Fibroblast of lung (primary cell): ENCODE results near the gene MLXIP. TPM values are rescaled to one million over a fixed set of nuclear protein-coding genes. Genes with fewer than 3 reads are reported as not detected.
"Not testable (repeated sequence)": the region's sequence is repeated elsewhere in the genome, so short reads cannot be mapped to it uniquely, and the experiment has no call there.

Experiments
- DNase-seq, 2 donors: peaks; one replicate each; pipeline versions ENCODE4 v3.0.0 to v3.0.0-alpha.2; 2010; ENCODE audit warnings: low read depth in 2 of 2
- H2AFZ ChIP-seq: 2 replicates; pipeline ENCODE4 v1.5.1; 2012; ENCODE audit warnings: low read length, control low read depth, inconsistent platforms
- H3K27ac ChIP-seq: 2 replicates; pipeline ENCODE4 v1.5.1; 2011; ENCODE audit warnings: low read length, control low read depth; ENCODE audit not compliant: insufficient read depth
- H3K27me3 ChIP-seq: 2 replicates; pipeline ENCODE4 v1.5.1; 2011; ENCODE audit warnings: mild to moderate bottlenecking, low read length; ENCODE audit not compliant: control insufficient read depth, insufficient read depth
- H3K36me3 ChIP-seq: 2 replicates; pipeline ENCODE4 v1.5.1; 2011; ENCODE audit warnings: low read length; ENCODE audit not compliant: control insufficient read depth, insufficient read depth
- H3K4me1 ChIP-seq: 2 replicates; pipeline ENCODE4 v1.5.1; 2011; ENCODE audit warnings: low read length; ENCODE audit not compliant: control insufficient read depth, insufficient read depth; ENCODE audit errors: extremely low read depth
- H3K4me2 ChIP-seq: 2 replicates; pipeline ENCODE4 v1.5.1; 2011; ENCODE audit warnings: low read length, control low read depth; ENCODE audit not compliant: insufficient read depth; ENCODE audit errors: extremely low read depth
- H3K4me3 ChIP-seq, 4 experiments: fragments of 200-600 bp in 1 of 4; sonication (generic) in 1 of 4; replicated peaks in 1 of 4; 2 replicates each; pipeline ENCODE4 v1.5.1; 2011 to 2016; ENCODE audit warnings: low read length in 4 of 4, low read depth in 3 of 4, mild to moderate bottlenecking in 3 of 4, control low read depth in 2 of 4, inconsistent platforms in 1 of 4, mixed read lengths in 1 of 4; ENCODE audit not compliant: insufficient read depth in 1 of 4; ENCODE audit errors: control extremely low read depth in 1 of 4
- H3K79me2 ChIP-seq: 2 replicates; pipeline ENCODE4 v1.5.1; 2012; ENCODE audit warnings: mild to moderate bottlenecking, low read length, inconsistent platforms; ENCODE audit not compliant: control insufficient read depth, insufficient read depth
- H3K9ac ChIP-seq: 2 replicates; pipeline ENCODE4 v1.5.1; 2011; ENCODE audit warnings: mild to moderate bottlenecking, low read length, control low read depth; ENCODE audit not compliant: insufficient read depth
- H3K9me3 ChIP-seq: 2 replicates; pipeline ENCODE4 v1.5.1; 2012; ENCODE audit warnings: low read depth, low read length; ENCODE audit not compliant: control insufficient read depth, insufficient read depth
- H4K20me1 ChIP-seq: 2 replicates; pipeline ENCODE4 v1.5.1; 2011; ENCODE audit warnings: low read length; ENCODE audit not compliant: control insufficient read depth, insufficient read depth; ENCODE audit errors: extremely low read depth
- EZH2 ChIP-seq: IDR thresholded peaks from 2 replicates; pipeline ENCODE4 v1.5.1; 2012; ENCODE audit warnings: low read length, control low read depth, mild to moderate bottlenecking; ENCODE audit errors: missing control alignments
- polyA plus RNA-seq, 2 donors: library from polyadenylated mRNA; depleted of rRNA in 1 of 2; stranded (reverse) in 1 of 2; unstranded in 1 of 2; fragments of >200 nt; gene quantifications; 2 replicates each; pipeline ENCODE4 v1.2.1, GENCODE V29; 2011 to 2012; ENCODE audit warnings: missing spikeins in 1 of 2
- total RNA-seq: library from RNA; depleted of rRNA; stranded (reverse); fragments of >200 nt; gene quantifications from 2 replicates; pipeline ENCODE4 v1.2.1, GENCODE V29; 2014
- TF ChIP-seq, protein P1 (sequence below), 2 donors: IDR thresholded peaks in 1 of 2; conservative IDR thresholded peaks in 1 of 2; 1 replicate in 1 of 2; 2 replicates in 1 of 2; pipeline ENCODE4 v1.5.1; 2011 to 2012; ENCODE audit warnings: low read length in 2 of 2, control low read depth in 1 of 2, inconsistent platforms in 1 of 2, low read depth in 1 of 2, mild to moderate bottlenecking in 1 of 2

Gene MLXIP
- total and polyA plus RNA-seq, 2 donors (not counting 1 experiment from before 2014, with no cell fraction given) = 6.6 to 17.0 TPM

DNA sequence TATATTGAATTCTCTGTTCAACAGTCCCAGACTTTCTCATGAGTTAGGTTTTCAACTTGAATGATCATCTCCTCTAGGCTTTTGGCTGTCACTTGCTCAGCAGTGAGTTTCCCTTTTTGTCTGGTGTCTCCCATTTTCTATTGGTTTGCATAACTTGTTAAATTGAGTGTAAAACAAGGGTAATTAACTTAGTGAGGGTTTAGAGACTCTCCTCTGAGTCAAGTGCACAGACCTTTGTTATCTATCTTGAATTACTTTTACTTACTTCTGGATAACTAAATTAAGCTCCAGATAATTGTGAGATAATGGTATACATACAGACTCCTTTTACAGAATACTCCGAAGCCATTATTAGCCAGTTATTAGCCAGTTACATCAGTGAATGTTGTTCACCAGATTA is 22.0 kb downstream of the MLXIP start:
- Histone ChIP-seq H4K20me1 (no peaks in the 10 kb centered on the region), H3K27me3 (no peaks in the 10 kb centered on the region), H3K4me3 (no peak overlapping the region), H3K9ac (no peak overlapping the region), H3K36me3 (no peaks in the 10 kb centered on the region), H3K27ac (no peak overlapping the region), H3K4me1 (peaks cover 17% of the 10 kb centered on the region), H3K9me3 (no peaks in the 10 kb centered on the region), H2AFZ (no peak overlapping the region), H3K79me2 (peaks cover 27% of the 10 kb centered on the region), H3K4me2 (no peak overlapping the region)
- no peak for TF ChIP-seq EZH2
- TF ChIP-seq, protein P1, sequence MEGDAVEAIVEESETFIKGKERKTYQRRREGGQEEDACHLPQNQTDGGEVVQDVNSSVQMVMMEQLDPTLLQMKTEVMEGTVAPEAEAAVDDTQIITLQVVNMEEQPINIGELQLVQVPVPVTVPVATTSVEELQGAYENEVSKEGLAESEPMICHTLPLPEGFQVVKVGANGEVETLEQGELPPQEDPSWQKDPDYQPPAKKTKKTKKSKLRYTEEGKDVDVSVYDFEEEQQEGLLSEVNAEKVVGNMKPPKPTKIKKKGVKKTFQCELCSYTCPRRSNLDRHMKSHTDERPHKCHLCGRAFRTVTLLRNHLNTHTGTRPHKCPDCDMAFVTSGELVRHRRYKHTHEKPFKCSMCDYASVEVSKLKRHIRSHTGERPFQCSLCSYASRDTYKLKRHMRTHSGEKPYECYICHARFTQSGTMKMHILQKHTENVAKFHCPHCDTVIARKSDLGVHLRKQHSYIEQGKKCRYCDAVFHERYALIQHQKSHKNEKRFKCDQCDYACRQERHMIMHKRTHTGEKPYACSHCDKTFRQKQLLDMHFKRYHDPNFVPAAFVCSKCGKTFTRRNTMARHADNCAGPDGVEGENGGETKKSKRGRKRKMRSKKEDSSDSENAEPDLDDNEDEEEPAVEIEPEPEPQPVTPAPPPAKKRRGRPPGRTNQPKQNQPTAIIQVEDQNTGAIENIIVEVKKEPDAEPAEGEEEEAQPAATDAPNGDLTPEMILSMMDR (conservative IDR thresholded peaks at IDR 0.05 in 1 of 2, IDR thresholded peaks at IDR 0.05 in 1 of 2; ENCODE audit: low read depth in 1 of 2, low read length in 2 of 2) = no peak
- no peak for DNase-seq

DNA sequence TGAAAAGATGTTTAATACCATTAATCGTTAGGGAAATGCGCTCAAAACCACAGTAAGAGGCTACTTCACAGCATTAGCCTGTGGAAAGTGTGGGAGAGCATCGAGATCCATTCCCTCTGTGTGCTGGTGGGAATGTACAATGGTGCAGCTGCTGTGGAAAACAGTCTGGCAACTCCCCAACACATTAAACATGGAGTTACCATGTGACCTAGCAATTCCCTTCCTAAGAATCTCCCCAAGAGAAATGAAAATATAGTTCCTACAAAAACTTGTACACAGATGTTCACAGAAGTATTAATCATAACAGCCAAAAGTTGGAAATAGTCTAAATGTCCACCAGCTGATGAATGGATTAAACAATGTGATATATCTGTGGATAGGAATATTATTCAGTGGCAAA is 23.8 kb downstream of the MLXIP start:
- H3K4me1 ChIP-seq = peaks cover 18% of the 10 kb centered on the region
- H3K27ac ChIP-seq = no peak overlapping the region
- H3K9ac ChIP-seq = no peak overlapping the region
- H4K20me1 ChIP-seq = no peaks in the 10 kb centered on the region
- H3K4me3 ChIP-seq = no peak overlapping the region
- H3K9me3 ChIP-seq = no peaks in the 10 kb centered on the region
- no peak overlapping the region for H3K4me2 ChIP-seq
- H2AFZ ChIP-seq = no peak overlapping the region
- H3K36me3 ChIP-seq = no peaks in the 10 kb centered on the region
- H3K27me3 ChIP-seq = no peaks in the 10 kb centered on the region
- TF ChIP-seq, protein P1 (conservative IDR thresholded peaks at IDR 0.05 in 1 of 2, IDR thresholded peaks at IDR 0.05 in 1 of 2; ENCODE audit: low read depth in 1 of 2, low read length in 2 of 2) = no peak
- TF ChIP-seq EZH2 = no peak
- peaks cover 31% of the 10 kb centered on the region for H3K79me2 ChIP-seq
- peak in 1 of 2 donors; percentile 71 for DNase-seq

DNA sequence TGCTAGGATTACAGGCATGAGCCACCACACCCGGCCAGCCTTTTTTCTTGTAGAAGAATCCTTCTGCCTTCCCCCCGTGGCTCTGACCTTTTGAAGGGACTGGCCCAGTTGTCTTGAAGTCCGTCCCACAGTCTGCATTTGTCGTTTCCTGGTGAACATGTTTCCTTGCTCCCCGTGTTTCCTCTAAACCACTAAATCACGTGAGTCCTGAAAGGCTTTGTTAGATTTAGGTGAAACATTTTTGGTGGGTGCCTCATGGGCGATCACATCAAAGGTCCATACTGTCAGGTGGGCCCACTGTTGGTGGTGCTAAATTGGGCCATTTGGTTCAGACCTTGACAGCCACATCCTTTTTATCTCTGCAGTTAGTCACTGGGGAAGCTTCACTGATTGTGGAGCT is 26.3 kb downstream of the MLXIP start:
- Histone ChIP-seq H3K36me3 (no peaks in the 10 kb centered on the region), H4K20me1 (no peaks in the 10 kb centered on the region), H3K4me2 (no peak overlapping the region), H3K4me1 (peaks cover 14% of the 10 kb centered on the region), H3K27me3 (no peaks in the 10 kb centered on the region), H3K79me2 (peaks cover 25% of the 10 kb centered on the region), H3K9ac (no peak overlapping the region), H3K4me3 (no peak overlapping the region), H3K9me3 (no peaks in the 10 kb centered on the region), H3K27ac (no peak overlapping the region), H2AFZ (no peak overlapping the region)
- no peak for DNase-seq
- TF ChIP-seq EZH2 = no peak
- TF ChIP-seq, protein P1 (conservative IDR thresholded peaks at IDR 0.05 in 1 of 2, IDR thresholded peaks at IDR 0.05 in 1 of 2; ENCODE audit: low read depth in 1 of 2, low read length in 2 of 2) = no peak

DNA sequence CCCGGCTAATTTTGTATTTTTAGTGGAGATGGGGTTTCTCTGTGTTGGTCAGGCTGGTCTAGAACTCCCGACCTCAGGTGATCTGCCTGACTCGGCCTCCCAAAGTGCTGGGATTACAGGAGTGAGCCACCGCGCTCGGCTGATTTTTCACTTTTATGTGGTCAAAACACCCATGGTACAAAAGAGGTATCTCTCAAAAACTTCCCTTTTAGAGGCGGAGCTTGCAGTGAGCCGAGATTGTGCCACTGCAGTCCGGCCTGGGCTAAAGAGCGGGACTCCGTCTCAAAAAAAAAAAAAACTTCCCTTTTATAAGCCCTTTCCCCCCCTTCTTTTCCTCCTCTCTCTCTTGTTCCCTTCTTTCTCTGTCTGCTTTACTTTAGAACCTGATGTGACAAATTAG is 26.9 kb downstream of the MLXIP start:
- not testable (repeated sequence) for H3K36me3 ChIP-seq, H2AFZ ChIP-seq, H3K4me2 ChIP-seq, H3K4me3 ChIP-seq, H3K9me3 ChIP-seq, H4K20me1 ChIP-seq, H3K27ac ChIP-seq, H3K27me3 ChIP-seq, H3K9ac ChIP-seq, DNase-seq
- Histone ChIP-seq H3K4me1 (peaks cover 14% of the 10 kb centered on the region), H3K79me2 (peaks cover 22% of the 10 kb centered on the region)
